ENCODE measurements around the gene TMEM221.

- peak; percentile 48 for TF ChIP-seq SP2 (tag by site-specific recombination; IDR thresholded peaks at IDR 0.05)
- no peak for TF ChIP-seq ZNF280D (tag by site-specific recombination; IDR thresholded peaks at IDR 0.05)
- TF ChIP-seq ZNF660 (tag by site-specific recombination; IDR thresholded peaks at IDR 0.05): no peak
- no peak for TF ChIP-seq ZNF112 (tag by site-specific recombination; IDR thresholded peaks at IDR 0.05)
- no peak for TF ChIP-seq ZNF311 (tag by site-specific recombination; IDR thresholded peaks at IDR 0.05; ENCODE audit: borderline replicate concordance)
- TF ChIP-seq CTCF (tag by site-specific recombination; IDR thresholded peaks at IDR 0.05): peak; percentile 83
- TF ChIP-seq KLF8 (tag by site-specific recombination; IDR thresholded peaks at IDR 0.05): no peak
- TF ChIP-seq SP7 (tag by site-specific recombination; IDR thresholded peaks at IDR 0.05): 0 out of 2 replicates have a peak, but pooled peaks have one; percentile 9
- TF ChIP-seq ZXDB (tag by site-specific recombination; IDR thresholded peaks at IDR 0.05): no peak
- TF ChIP-seq ZNF580 (tag by site-specific recombination; IDR thresholded peaks at IDR 0.05): no peak
Measured at GRCh38 chr19:17441241-17442021, 7.0 kb downstream of the TMEM221 start.

Measured in HEK293 (cell line).